SK-N-SH treated with all-trans-retinoic acid at 6 μM for 48 hours (cell line): ENCODE data around the gene PDE5A.

Experiments used
- ARNTL ChIP-seq: fragments of 450-650 bp; formaldehyde crosslinking; IDR thresholded peaks from 2 replicates; pipeline ENCODE4 v1.5.0; 2020; ENCODE audit warnings: low read depth, mild to moderate bottlenecking, moderate library complexity, borderline replicate concordance
- ESRRG ChIP-seq: fragments of 250-450 bp; sonication (Bioruptor Pico); IDR thresholded peaks from 2 replicates; pipeline ENCODE4 v1.6.1; 2021; ENCODE audit warnings: mild to moderate bottlenecking
- GLIS3 ChIP-seq: fragments of 250-450 bp; sonication (Bioruptor Pico); IDR thresholded peaks from 2 replicates; pipeline ENCODE4 v1.5.0; 2020; ENCODE audit warnings: mild to moderate bottlenecking, moderate library complexity
- OSR1 ChIP-seq: fragments of 250-450 bp; sonication (Bioruptor Pico); IDR thresholded peaks from 2 replicates; pipeline ENCODE4 v1.8.0; 2022; ENCODE audit warnings: moderate library complexity, mild to moderate bottlenecking, inconsistent platforms
- PATZ1 ChIP-seq: fragments of 250-450 bp; sonication (Bioruptor Pico); IDR thresholded peaks from 2 replicates; pipeline ENCODE4 v1.8.0; 2020; ENCODE audit warnings: mild to moderate bottlenecking, moderate library complexity, borderline replicate concordance
- PPARA ChIP-seq: fragments of 250-450 bp; sonication (Bioruptor Pico); IDR thresholded peaks from 2 replicates; pipeline ENCODE4 v1.5.0; 2020; ENCODE audit warnings: mild to moderate bottlenecking, borderline replicate concordance
- RARB ChIP-seq: fragments of 250-450 bp; sonication (Bioruptor Pico); IDR thresholded peaks from 2 replicates; pipeline ENCODE4 v1.8.0; 2021; ENCODE audit warnings: mild to moderate bottlenecking, moderate library complexity
- SNAI2 ChIP-seq: fragments of 250-450 bp; sonication (Bioruptor Pico); IDR thresholded peaks from 2 replicates; pipeline ENCODE4 v1.5.0; 2020; ENCODE audit warnings: mild to moderate bottlenecking, moderate library complexity
- TOX ChIP-seq: fragments of 250-450 bp; sonication (Bioruptor Pico); IDR thresholded peaks from 2 replicates; pipeline ENCODE4 v1.8.0; 2021; ENCODE audit warnings: mild to moderate bottlenecking, moderate library complexity, borderline replicate concordance
- ZC3H10 ChIP-seq: fragments of 250-450 bp; sonication (Bioruptor Pico); IDR thresholded peaks from 2 replicates; pipeline ENCODE4 v1.5.1; 2021; ENCODE audit warnings: mild to moderate bottlenecking, moderate library complexity
- ZFP3 ChIP-seq: fragments of 250-450 bp; sonication (Bioruptor Pico); IDR thresholded peaks from 2 replicates; pipeline ENCODE4 v1.5.0; 2020; ENCODE audit warnings: mild to moderate bottlenecking, moderate library complexity
- ZNF565 ChIP-seq: fragments of 450-650 bp; formaldehyde crosslinking; conservative IDR thresholded peaks from 2 replicates; pipeline ENCODE4 v1.5.0; 2020; ENCODE audit warnings: low read depth, mild to moderate bottlenecking, moderate library complexity
- ZNF70 ChIP-seq: fragments of 450-650 bp; formaldehyde crosslinking; IDR thresholded peaks from 2 replicates; pipeline ENCODE4 v1.5.0; 2020; ENCODE audit warnings: mild to moderate bottlenecking, moderate library complexity
- TF ChIP-seq, protein P1 (sequence below): fragments of 250-450 bp; sonication (Bioruptor Pico); IDR thresholded peaks from 2 replicates; pipeline ENCODE4 v1.5.1; 2020; ENCODE audit warnings: low read depth, mild to moderate bottlenecking, moderate library complexity

DNA sequence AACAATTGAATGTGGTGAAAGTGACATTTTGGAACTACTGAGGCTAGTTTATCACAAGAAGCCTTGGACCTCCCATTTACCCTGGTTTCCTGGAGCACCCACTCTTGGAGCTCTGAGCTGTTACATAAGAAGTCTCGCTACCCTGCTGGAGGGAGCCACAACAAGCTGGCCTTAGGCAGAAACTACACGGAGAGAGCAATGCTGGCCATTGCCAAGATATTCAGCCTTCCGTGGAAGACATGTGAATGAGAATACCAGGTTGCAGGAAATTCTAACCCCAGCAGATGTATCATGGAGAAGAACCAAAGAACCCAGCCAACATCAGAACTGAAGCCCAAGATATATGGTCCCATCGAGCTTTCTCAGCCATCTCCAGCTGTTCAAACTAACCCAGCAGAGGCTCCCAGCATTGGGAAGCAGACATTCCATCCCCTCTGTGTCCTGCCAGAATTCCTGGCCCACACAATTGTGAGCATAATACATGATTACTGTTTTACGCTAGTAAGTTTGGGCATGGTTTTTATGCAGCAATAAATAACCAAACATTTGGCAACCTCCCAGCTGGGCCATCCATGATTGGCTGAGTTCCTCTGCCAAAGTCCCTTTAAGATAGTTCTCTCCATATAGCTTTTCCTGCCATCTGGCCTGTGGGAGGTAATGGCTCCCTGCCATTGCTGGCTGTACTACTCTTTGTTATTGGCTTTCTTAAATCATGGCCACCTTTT, 17.9 kb upstream of the PDE5A start:
- TF ChIP-seq GLIS3 (CRISPR knock-in tag) (no peak), PPARA (CRISPR knock-in tag) (no peak), ZNF70 (no peak), ZFP3 (CRISPR knock-in tag) (no peak), ZNF565 (no peak), RARB (no peak), SNAI2 (CRISPR knock-in tag) (no peak), TOX (CRISPR knock-in tag) (no peak), PATZ1 (CRISPR knock-in tag) (no peak), ZC3H10 (no peak), ESRRG (CRISPR knock-in tag) (no peak), OSR1 (CRISPR knock-in tag) (no peak), ARNTL (CRISPR knock-in tag) (no peak)
- TF ChIP-seq, protein P1, sequence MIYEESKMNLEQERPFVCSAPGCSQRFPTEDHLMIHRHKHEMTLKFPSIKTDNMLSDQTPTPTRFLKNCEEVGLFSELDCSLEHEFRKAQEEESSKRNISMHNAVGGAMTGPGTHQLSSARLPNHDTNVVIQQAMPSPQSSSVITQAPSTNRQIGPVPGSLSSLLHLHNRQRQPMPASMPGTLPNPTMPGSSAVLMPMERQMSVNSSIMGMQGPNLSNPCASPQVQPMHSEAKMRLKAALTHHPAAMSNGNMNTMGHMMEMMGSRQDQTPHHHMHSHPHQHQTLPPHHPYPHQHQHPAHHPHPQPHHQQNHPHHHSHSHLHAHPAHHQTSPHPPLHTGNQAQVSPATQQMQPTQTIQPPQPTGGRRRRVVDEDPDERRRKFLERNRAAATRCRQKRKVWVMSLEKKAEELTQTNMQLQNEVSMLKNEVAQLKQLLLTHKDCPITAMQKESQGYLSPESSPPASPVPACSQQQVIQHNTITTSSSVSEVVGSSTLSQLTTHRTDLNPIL (CRISPR knock-in tag), result no peak
